CD4-positive, CD25-positive, alpha-beta regulatory T cell (primary cell): ENCODE measurements around the gene TIMP1. TPM values are rescaled to one million over a fixed set of nuclear protein-coding genes. Genes with fewer than 3 reads are reported as not detected.
A peak's percentile ranks its signal among the peaks of the same experiment; 100 is the strongest.

Source experiments
- ATAC-seq, 2 donors: fragments of 150-1000 bp; cut with Tn5 transposase; one replicate each; pipeline ENCODE4 v1.10.0; 2021; ENCODE audit warnings: low read depth in 2 of 2, moderate number of reproducible peaks in 2 of 2, moderate library complexity in 1 of 2
- DNase-seq, 3 donors: peaks; one replicate each; pipeline versions ENCODE4 v3.0.0 to v3.0.0-alpha.2; 2012 to 2022; ENCODE audit warnings: mixed read lengths in 1 of 3
- H3K27ac ChIP-seq: one replicate; pipeline ENCODE4 v1.7.0; 2013; ENCODE audit warnings: mild to moderate bottlenecking, low read length; ENCODE audit not compliant: insufficient read depth, poor library complexity, severe bottlenecking
- H3K27me3 ChIP-seq: one replicate; pipeline ENCODE4 v1.7.0; 2013; ENCODE audit warnings: low read length; ENCODE audit not compliant: control insufficient read depth, insufficient read depth
- H3K36me3 ChIP-seq: one replicate; pipeline ENCODE4 v1.7.0; 2013; ENCODE audit warnings: mild to moderate bottlenecking, low read length, moderate library complexity; ENCODE audit not compliant: control insufficient read depth, insufficient read depth
- H3K4me1 ChIP-seq: 2 replicates; pipeline ENCODE4 v1.7.0; 2013; ENCODE audit warnings: mild to moderate bottlenecking, low read length; ENCODE audit not compliant: insufficient read depth, control insufficient read depth, poor library complexity, severe bottlenecking
- H3K4me3 ChIP-seq: one replicate; pipeline ENCODE4 v1.7.0; 2013; ENCODE audit warnings: low read depth, mild to moderate bottlenecking, low read length, moderate library complexity
- H3K9me3 ChIP-seq, 2 experiments: 1 replicate in 1 of 2; 2 replicates in 1 of 2; pipeline ENCODE4 v1.7.0; 2013; ENCODE audit warnings: low read length in 2 of 2, mild to moderate bottlenecking in 1 of 2, moderate library complexity in 1 of 2; ENCODE audit not compliant: control insufficient read depth in 2 of 2
- H3K27ac Mint-ChIP-seq, 3 donors: one replicate each; pipeline ENCODE4 v1.8.0; 2020 to 2022; ENCODE audit warnings: mild to moderate bottlenecking in 3 of 3, mixed read lengths in 3 of 3, moderate library complexity in 2 of 3
- H3K27me3 Mint-ChIP-seq: one replicate; pipeline ENCODE4 v1.8.0; 2022; ENCODE audit warnings: mild to moderate bottlenecking, mixed read lengths
- H3K36me3 Mint-ChIP-seq: one replicate; pipeline ENCODE4 v1.8.0; 2020; ENCODE audit warnings: mixed read lengths
- H3K4me1 Mint-ChIP-seq, 4 donors: one replicate each; pipeline ENCODE4 v1.8.0; 2020 to 2022; ENCODE audit warnings: mixed read lengths in 4 of 4, mild to moderate bottlenecking in 1 of 4
- H3K4me3 Mint-ChIP-seq, 4 donors: one replicate each; pipeline ENCODE4 v1.8.0; 2020 to 2022; ENCODE audit warnings: mild to moderate bottlenecking in 4 of 4, mixed read lengths in 4 of 4, moderate library complexity in 3 of 4
- H3K9me3 Mint-ChIP-seq, 7 donors: one replicate each; pipeline ENCODE4 v1.8.0; 2020 to 2022; ENCODE audit warnings: mixed read lengths in 7 of 7, mild to moderate bottlenecking in 3 of 7, moderate library complexity in 2 of 7
- polyA plus RNA-seq, 4 donors: library from polyadenylated mRNA; unstranded; fragments of 300-500 nt; fragmentation: Illumina TruSeq; gene quantifications; one replicate each; pipeline ENCODE4 v1.2.3, GENCODE V29; 2021
- total RNA-seq: library from RNA; stranded (reverse); gene quantifications from one replicate; pipeline ENCODE4 v1.2.3, GENCODE V29; 2022

Gene TIMP1
- total and polyA plus RNA-seq, 5 donors from 2014 or later = 31.8 to 133 (median 100) TPM

GRCh38 chrX:47560934-47561658 is 21.1 kb upstream of the TIMP1 start, which contains the start of gene ARAF:
ARAF (plus strand) TSS chrX:47561205; CDS start chrX:47562968, 1,763 bp downstream.
- peak; percentile 94 to 98 (median 97) for DNase-seq
- Histone ChIP-seq H3K27me3 (no peaks in the 10 kb centered on the region), H3K4me3 (peak within 1 kb of the TSS; percentile 91), H3K4me1 (peaks cover 24% of the 10 kb centered on the region), H3K36me3 (peaks cover 13% of the 10 kb centered on the region), H3K27ac (peak within 1 kb of the TSS; percentile 96), H3K9me3 (no peaks in the 10 kb centered on the region)
- peaks cover 10% of the 10 kb centered on the region for H3K36me3 Mint-ChIP-seq
- peaks cover 0 to 1% (median 0%) of the 10 kb centered on the region in 7 donors for H3K9me3 Mint-ChIP-seq
- H3K4me1 Mint-ChIP-seq = peaks cover under 1 to 46% (median 22%) of the 10 kb centered on the region in 4 donors
- peak; percentile 89 to 92 for ATAC-seq
- peak within 1 kb of the TSS; percentile 98 to 99 (median 99) for H3K27ac Mint-ChIP-seq
- H3K4me3 Mint-ChIP-seq = peak within 1 kb of the TSS; percentile 80 to 98 (median 93)
- no peaks in the 10 kb centered on the region for H3K27me3 Mint-ChIP-seq

GRCh38 chrX:47561659-47562151 is 20.5 kb upstream of the TIMP1 start:
- peak overlapping the region; percentile 91 for H3K4me3 ChIP-seq
- H3K27ac ChIP-seq = peak overlapping the region; percentile 96
- Mint-ChIP-seq H3K4me1 (peaks cover 0 to 42% (median 22%) of the 10 kb centered on the region in 4 donors), H3K36me3 (peaks cover 10% of the 10 kb centered on the region), H3K27me3 (no peaks in the 10 kb centered on the region), H3K27ac (peak overlapping the region; percentile 80 to 99 (median 98)), H3K4me3 (peak overlapping the region; percentile 80 to 98 (median 93)), H3K9me3 (peaks cover 0 to 1% (median 0%) of the 10 kb centered on the region in 7 donors)
- H3K36me3 ChIP-seq = peaks cover 15% of the 10 kb centered on the region
- H3K27me3 ChIP-seq = no peaks in the 10 kb centered on the region
- H3K9me3 ChIP-seq = no peaks in the 10 kb centered on the region
- ATAC-seq (no peak), DNase-seq (no peak)
- peaks cover 24% of the 10 kb centered on the region for H3K4me1 ChIP-seq

DNA sequence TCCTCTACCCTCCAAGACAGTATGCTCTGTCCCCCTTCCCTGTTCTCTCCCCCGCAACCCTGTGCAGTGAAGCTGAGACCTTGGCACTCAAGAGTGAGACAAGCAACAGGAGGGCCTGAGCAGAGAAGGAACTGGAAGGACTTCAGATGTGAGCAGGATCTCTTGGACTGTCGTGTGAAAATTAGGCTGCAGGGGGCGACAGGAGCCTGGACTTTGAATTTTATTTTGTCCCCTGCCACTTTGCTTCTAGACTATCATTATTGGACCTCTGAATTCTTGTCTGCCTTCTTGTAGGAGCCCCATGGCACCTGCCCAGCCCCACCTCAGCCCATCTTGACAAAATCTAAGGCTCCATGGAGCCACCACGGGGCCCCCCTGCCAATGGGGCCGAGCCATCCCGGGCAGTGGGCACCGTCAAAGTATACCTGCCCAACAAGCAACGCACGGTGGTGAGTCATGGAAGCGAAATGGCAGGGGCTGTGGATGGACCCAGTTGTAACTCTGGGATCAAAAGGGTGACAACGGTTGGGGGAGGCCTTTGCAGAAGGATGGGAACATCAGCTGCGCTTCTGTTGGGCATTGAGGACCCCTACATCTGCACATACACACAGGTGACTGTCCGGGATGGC is 19.5 kb upstream of the TIMP1 start:
- Mint-ChIP-seq H3K4me1 (peaks cover 3 to 41% (median 22%) of the 10 kb centered on the region in 4 donors), H3K27me3 (no peaks in the 10 kb centered on the region), H3K36me3 (peaks cover 10% of the 10 kb centered on the region), H3K27ac (peak overlapping the region in 1 of 3 donors; percentile 73), H3K9me3 (peaks cover 0 to 1% (median 0%) of the 10 kb centered on the region in 7 donors), H3K4me3 (peak overlapping the region; percentile 72 to 95 (median 86))
- H3K4me1 ChIP-seq = peaks cover 24% of the 10 kb centered on the region
- no peaks in the 10 kb centered on the region for H3K9me3 ChIP-seq
- ATAC-seq (no peak), DNase-seq (peak in 1 of 3 donors; percentile 42)
- H3K27ac ChIP-seq = no peak overlapping the region
- peaks cover 23% of the 10 kb centered on the region for H3K36me3 ChIP-seq
- peak overlapping the region; percentile 31 for H3K4me3 ChIP-seq
- H3K27me3 ChIP-seq = no peaks in the 10 kb centered on the region

GRCh38 chrX:47563801-47564315 is 18.4 kb upstream of the TIMP1 start:
- H3K36me3 Mint-ChIP-seq = peaks cover 10% of the 10 kb centered on the region
- H3K36me3 ChIP-seq = peaks cover 31% of the 10 kb centered on the region
- no peaks in the 10 kb centered on the region for H3K27me3 ChIP-seq
- peaks cover 24% of the 10 kb centered on the region for H3K4me1 ChIP-seq
- ATAC-seq = no peak
- peak overlapping the region in 1 of 3 donors; percentile 90 for H3K27ac Mint-ChIP-seq
- DNase-seq = no peak
- H3K27me3 Mint-ChIP-seq = no peaks in the 10 kb centered on the region
- H3K9me3 Mint-ChIP-seq = peaks cover 0 to 1% (median 0%) of the 10 kb centered on the region in 7 donors
- H3K4me1 Mint-ChIP-seq = peaks cover 4 to 43% (median 20%) of the 10 kb centered on the region in 4 donors
- H3K27ac ChIP-seq = no peak overlapping the region
- no peak overlapping the region for H3K4me3 ChIP-seq
- no peaks in the 10 kb centered on the region for H3K9me3 ChIP-seq
- peak overlapping the region; percentile 34 to 87 (median 63) for H3K4me3 Mint-ChIP-seq

GRCh38 chrX:47564438-47565085 is 17.7 kb upstream of the TIMP1 start:
- Mint-ChIP-seq H3K9me3 (peaks cover 0 to 1% (median 0%) of the 10 kb centered on the region in 7 donors), H3K27me3 (no peaks in the 10 kb centered on the region), H3K4me1 (peaks cover 4 to 46% (median 20%) of the 10 kb centered on the region in 4 donors), H3K36me3 (peaks cover 17% of the 10 kb centered on the region), H3K4me3 (peak overlapping the region in 3 of 4 donors; percentile 34 to 72 (median 54)), H3K27ac (peak overlapping the region in 2 of 3 donors; percentile 68 to 90)
- Histone ChIP-seq H3K36me3 (peaks cover 31% of the 10 kb centered on the region), H3K4me1 (peaks cover 24% of the 10 kb centered on the region), H3K27me3 (no peaks in the 10 kb centered on the region), H3K4me3 (no peak overlapping the region), H3K9me3 (no peaks in the 10 kb centered on the region), H3K27ac (no peak overlapping the region)
- ATAC-seq (no peak), DNase-seq (no peak)

- H3K4me3 Mint-ChIP-seq = no peak overlapping the region
- H3K36me3 ChIP-seq = peaks cover 33% of the 10 kb centered on the region
- DNase-seq (no peak), ATAC-seq (no peak)
- peaks cover 0 to 1% (median 0%) of the 10 kb centered on the region in 7 donors for H3K9me3 Mint-ChIP-seq
- H3K4me1 ChIP-seq = peaks cover 12% of the 10 kb centered on the region
- H3K27ac Mint-ChIP-seq = no peak overlapping the region
- no peaks in the 10 kb centered on the region for H3K9me3 ChIP-seq
- no peaks in the 10 kb centered on the region for H3K27me3 Mint-ChIP-seq
- no peak overlapping the region for H3K27ac ChIP-seq
- peaks cover 28% of the 10 kb centered on the region for H3K36me3 Mint-ChIP-seq
- no peaks in the 10 kb centered on the region for H3K27me3 ChIP-seq
- peaks cover 4 to 31% (median 15%) of the 10 kb centered on the region in 4 donors for H3K4me1 Mint-ChIP-seq
- H3K4me3 ChIP-seq = no peak overlapping the region
Observed at GRCh38 chrX:47566841-47567240, 15.4 kb upstream of the TIMP1 start.

DNA sequence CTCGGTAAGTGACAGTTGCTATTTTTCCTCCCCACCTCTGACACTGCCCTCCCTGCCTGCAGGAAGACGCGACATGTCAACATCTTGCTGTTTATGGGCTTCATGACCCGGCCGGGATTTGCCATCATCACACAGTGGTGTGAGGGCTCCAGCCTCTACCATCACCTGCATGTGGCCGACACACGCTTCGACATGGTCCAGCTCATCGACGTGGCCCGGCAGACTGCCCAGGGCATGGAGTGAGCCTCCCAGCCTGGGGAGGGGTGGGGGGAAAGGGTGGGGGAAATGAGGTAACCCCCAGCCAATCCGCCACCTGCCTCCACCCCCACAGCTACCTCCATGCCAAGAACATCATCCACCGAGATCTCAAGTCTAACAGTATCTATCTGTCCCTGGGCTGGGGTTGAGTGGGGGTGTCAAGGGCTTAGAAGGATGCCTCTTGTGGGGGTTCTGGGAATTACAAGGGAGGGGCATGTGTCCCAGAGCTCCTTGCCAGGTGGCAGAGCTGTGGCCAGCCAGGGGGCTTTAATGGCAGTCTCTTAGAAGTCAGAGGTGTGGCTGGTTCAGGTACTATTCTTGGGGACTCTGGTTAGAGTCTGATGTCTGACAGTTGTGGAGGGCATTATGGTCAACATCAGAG is 13.5 kb upstream of the TIMP1 start:
- H3K27me3 ChIP-seq = no peaks in the 10 kb centered on the region
- DNase-seq (peak; percentile 7 to 50 (median 34)), ATAC-seq (peak in 1 of 2 donors; percentile 45)
- no peaks in the 10 kb centered on the region for H3K4me1 ChIP-seq
- peaks cover 30% of the 10 kb centered on the region for H3K36me3 ChIP-seq
- Mint-ChIP-seq H3K4me3 (peak overlapping the region in 2 of 4 donors; percentile 10 to 87), H3K27me3 (peaks cover 5% of the 10 kb centered on the region), H3K9me3 (peaks cover 0 to 1% (median 0%) of the 10 kb centered on the region in 7 donors), H3K4me1 (peaks cover 4 to 25% (median 6%) of the 10 kb centered on the region in 4 donors), H3K27ac (peak overlapping the region in 1 of 3 donors; percentile 76), H3K36me3 (peaks cover 28% of the 10 kb centered on the region)
- no peaks in the 10 kb centered on the region for H3K9me3 ChIP-seq
- no peak overlapping the region for H3K27ac ChIP-seq
- no peak overlapping the region for H3K4me3 ChIP-seq
